GM23248 (cell line): ENCODE data around the gene SFTPB.

Experiments used
- EZH2 ChIP-seq: fragments of 200-600 bp; sonication (generic); IDR thresholded peaks from 2 replicates; pipeline ENCODE4 v1.6.1; 2018; ENCODE audit warnings: antibody characterized with exemption, mild to moderate bottlenecking; ENCODE audit not compliant: insufficient read depth, poor library complexity, severe bottlenecking
- EZH2phosphoT487 ChIP-seq: fragments of 200-600 bp; sonication (generic); IDR thresholded peaks from 2 replicates; pipeline ENCODE4 v1.6.1; 2018; ENCODE audit warnings: antibody characterized with exemption, moderate library complexity, mild to moderate bottlenecking, low read depth; ENCODE audit not compliant: insufficient read depth

DNA sequence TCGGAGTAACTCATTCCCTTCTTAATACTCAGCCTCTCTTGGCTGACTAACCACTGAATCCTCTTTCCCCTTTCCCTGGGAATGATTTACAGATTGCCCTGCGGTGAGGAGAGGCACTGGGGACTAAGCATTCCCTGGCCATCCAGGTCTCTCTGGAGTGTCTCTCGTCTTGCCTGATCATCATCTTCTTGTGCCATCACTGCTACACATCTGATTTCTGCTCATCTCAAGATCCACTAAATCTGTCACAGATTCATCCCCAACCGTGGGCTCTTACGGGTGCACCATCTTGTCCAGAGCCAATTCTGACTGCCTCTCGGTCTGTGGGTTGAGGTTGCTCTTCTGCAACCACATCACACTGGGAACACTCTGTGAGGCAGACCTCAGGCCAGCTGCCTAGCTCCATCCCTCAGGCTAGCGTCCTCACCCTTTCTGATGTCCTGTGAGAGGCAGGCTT, 12.0 kb downstream of the SFTPB start:
- TF ChIP-seq EZH2phosphoT487 (0 out of 2 replicates have a peak, but pooled peaks have one; percentile 66), EZH2 (no peak)
